ENCODE data around the gene ABCG8.
"Not testable (repeated sequence)": the region's sequence is repeated elsewhere in the genome, so short reads cannot be mapped to it uniquely, and the experiment has no call there.

The ABCG8 gene

GRCh38 chr2:43898134-43898837 lies 59.5 kb downstream of the ABCG8 start:
- Histone ChIP-seq H3K9me3 (ENCODE audit: low read length) (no peaks in the 10 kb centered on the region), H3K9ac (ENCODE audit: low read length) (no peak overlapping the region), H3K27ac (ENCODE audit: low read depth, low read length) (no peak overlapping the region), H3K4me3 (ENCODE audit: low read depth in 1 of 2, low read length in 2 of 2) (no peak overlapping the region), H3K27me3 (ENCODE audit: control insufficient read depth in 1 of 2, insufficient read depth in 2 of 2, low read length in 2 of 2) (no peaks in the 10 kb centered on the region), H3K4me1 (ENCODE audit: insufficient read depth, low read length) (no peaks in the 10 kb centered on the region), H3K36me3 (ENCODE audit: insufficient read depth, low read length) (peaks cover 25% of the 10 kb centered on the region)

GRCh38 chr2:43898838-43899346 lies 60.1 kb downstream of the ABCG8 start:
- Histone ChIP-seq H3K36me3 (ENCODE audit: insufficient read depth, low read length) (peaks cover 20% of the 10 kb centered on the region), H3K27ac (ENCODE audit: low read depth, low read length) (no peak overlapping the region), H3K4me1 (ENCODE audit: insufficient read depth, low read length) (no peaks in the 10 kb centered on the region), H3K4me3 (ENCODE audit: low read depth in 1 of 2, low read length in 2 of 2) (no peak overlapping the region), H3K27me3 (ENCODE audit: control insufficient read depth in 1 of 2, insufficient read depth in 2 of 2, low read length in 2 of 2) (no peaks in the 10 kb centered on the region), H3K9me3 (ENCODE audit: low read length) (no peaks in the 10 kb centered on the region), H3K9ac (ENCODE audit: low read length) (no peak overlapping the region)

GRCh38 chr2:43899589-43899988 lies 60.8 kb downstream of the ABCG8 start:
- no peak overlapping the region for H3K4me3 ChIP-seq (ENCODE audit: low read depth in 1 of 2, low read length in 2 of 2)
- no peaks in the 10 kb centered on the region for H3K4me1 ChIP-seq (ENCODE audit: insufficient read depth, low read length)
- no peak overlapping the region for H3K9ac ChIP-seq (ENCODE audit: low read length)
- no peaks in the 10 kb centered on the region for H3K9me3 ChIP-seq (ENCODE audit: low read length)
- H3K27me3 ChIP-seq (ENCODE audit: control insufficient read depth in 1 of 2, insufficient read depth in 2 of 2, low read length in 2 of 2), result no peaks in the 10 kb centered on the region
- no peak overlapping the region for H3K27ac ChIP-seq (ENCODE audit: low read depth, low read length)
- H3K36me3 ChIP-seq (ENCODE audit: insufficient read depth, low read length), result peaks cover 21% of the 10 kb centered on the region

GRCh38 chr2:43905371-43905803 lies 66.6 kb downstream of the ABCG8 start:
- Histone ChIP-seq H3K9ac (ENCODE audit: low read length) (no peak overlapping the region), H3K27ac (ENCODE audit: low read depth, low read length) (no peak overlapping the region), H3K36me3 (ENCODE audit: insufficient read depth, low read length) (peaks cover 20% of the 10 kb centered on the region), H3K4me3 (ENCODE audit: low read depth in 1 of 2, low read length in 2 of 2) (no peak overlapping the region), H3K27me3 (ENCODE audit: control insufficient read depth in 1 of 2, insufficient read depth in 2 of 2, low read length in 2 of 2) (no peaks in the 10 kb centered on the region), H3K4me1 (ENCODE audit: insufficient read depth, low read length) (no peaks in the 10 kb centered on the region), H3K9me3 (ENCODE audit: low read length) (no peaks in the 10 kb centered on the region)

DNA sequence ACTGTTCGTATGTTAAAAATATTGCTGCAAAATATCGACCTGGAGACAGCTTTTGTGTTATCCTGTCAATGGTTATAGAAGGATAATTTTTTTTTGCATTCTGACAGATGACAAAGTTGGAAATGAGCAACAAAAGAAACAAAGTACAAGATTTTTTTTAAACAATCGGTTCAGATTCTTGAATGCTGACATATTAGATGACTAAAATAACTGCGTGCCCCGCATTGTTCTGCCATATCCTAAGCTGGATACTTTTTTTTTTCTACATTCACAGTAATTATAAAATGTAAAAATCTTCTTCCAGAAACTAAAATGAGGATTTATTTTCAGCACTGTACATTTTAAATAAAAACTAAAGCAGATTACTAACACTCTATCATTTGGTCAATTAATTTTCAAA lies 67.1 kb downstream of the ABCG8 start:
- H3K9ac ChIP-seq (ENCODE audit: low read length), result no peak overlapping the region
- H3K4me3 ChIP-seq (ENCODE audit: low read depth in 1 of 2, low read length in 2 of 2), result no peak overlapping the region
- no peaks in the 10 kb centered on the region for H3K9me3 ChIP-seq (ENCODE audit: low read length)
- no peaks in the 10 kb centered on the region for H3K4me1 ChIP-seq (ENCODE audit: insufficient read depth, low read length)
- no peaks in the 10 kb centered on the region for H3K27me3 ChIP-seq (ENCODE audit: control insufficient read depth in 1 of 2, insufficient read depth in 2 of 2, low read length in 2 of 2)
- H3K36me3 ChIP-seq (ENCODE audit: insufficient read depth, low read length), result peaks cover 20% of the 10 kb centered on the region
- H3K27ac ChIP-seq (ENCODE audit: low read depth, low read length), result no peak overlapping the region

DNA sequence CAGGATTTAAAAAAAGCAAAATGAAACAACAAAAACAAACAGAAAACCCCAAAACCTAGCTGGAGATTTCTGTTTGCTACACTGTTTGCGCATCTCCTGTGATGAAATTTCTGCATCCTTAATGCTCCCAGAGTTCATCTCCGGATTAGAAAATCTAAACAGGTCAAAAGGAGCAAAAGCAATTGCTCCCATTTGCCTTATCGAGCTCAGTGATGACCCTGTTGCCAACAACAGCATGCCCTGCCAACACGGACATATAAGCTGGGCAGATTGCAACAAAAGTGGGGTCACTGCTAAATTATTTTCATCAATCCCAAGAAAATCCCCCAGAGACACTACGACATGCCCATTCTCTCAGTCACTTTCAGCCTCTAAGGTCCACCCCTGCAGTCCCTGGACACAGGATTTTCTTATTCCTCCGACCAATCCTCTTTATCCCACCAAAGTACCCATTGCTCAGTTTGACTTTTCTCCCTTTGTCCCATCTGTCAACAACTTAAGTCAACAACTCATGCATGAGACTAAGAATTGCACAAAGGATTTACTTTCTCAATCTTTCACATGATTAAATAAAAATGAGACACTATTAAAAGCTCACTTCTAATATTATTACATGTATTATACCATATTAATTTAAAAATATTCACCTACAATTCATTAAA lies 67.8 kb downstream of the ABCG8 start:
- Histone ChIP-seq H3K9ac (ENCODE audit: low read length) (no peak overlapping the region), H3K4me3 (ENCODE audit: low read depth in 1 of 2, low read length in 2 of 2) (no peak overlapping the region), H3K27me3 (ENCODE audit: control insufficient read depth in 1 of 2, insufficient read depth in 2 of 2, low read length in 2 of 2) (no peaks in the 10 kb centered on the region), H3K4me1 (ENCODE audit: insufficient read depth, low read length) (no peaks in the 10 kb centered on the region), H3K9me3 (ENCODE audit: low read length) (no peaks in the 10 kb centered on the region), H3K27ac (ENCODE audit: low read depth, low read length) (no peak overlapping the region), H3K36me3 (ENCODE audit: insufficient read depth, low read length) (peaks cover 20% of the 10 kb centered on the region)

DNA sequence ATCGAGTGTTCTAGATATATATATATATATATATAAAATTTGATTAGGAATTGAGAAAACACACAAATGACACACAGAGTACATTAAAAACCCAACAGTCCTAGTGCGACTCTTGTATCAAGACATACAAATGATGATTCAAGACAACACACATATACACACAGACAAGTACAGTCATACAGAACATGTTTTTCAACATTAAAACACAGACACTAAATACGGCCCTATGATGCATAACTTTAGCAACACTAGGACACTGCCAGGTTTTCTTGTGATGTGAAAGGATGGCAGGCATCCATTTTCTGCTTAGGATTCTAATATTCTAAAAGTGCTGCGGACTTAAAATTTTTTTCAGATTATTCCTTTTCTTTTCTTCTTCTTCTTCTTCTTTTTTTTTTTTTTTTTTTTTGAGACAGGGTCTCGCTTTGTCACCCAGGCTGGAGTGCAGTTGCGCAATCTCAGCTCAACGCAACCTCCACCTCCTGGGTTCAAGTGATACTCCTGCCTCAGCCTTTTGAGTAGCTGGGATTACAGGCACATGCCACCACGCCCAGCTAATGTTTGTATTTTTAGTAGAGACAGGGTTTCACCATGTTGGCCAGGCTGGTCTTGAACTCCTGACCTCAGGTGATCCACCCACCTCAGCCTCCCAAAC lies 72.5 kb downstream of the ABCG8 start:
- H3K4me1 ChIP-seq (ENCODE audit: insufficient read depth, low read length); H3K9ac ChIP-seq (ENCODE audit: low read length); H3K27ac ChIP-seq (ENCODE audit: low read depth, low read length); H3K27me3 ChIP-seq (ENCODE audit: control insufficient read depth in 1 of 2, insufficient read depth in 2 of 2, low read length in 2 of 2); H3K4me3 ChIP-seq (ENCODE audit: low read depth in 1 of 2, low read length in 2 of 2); H3K9me3 ChIP-seq (ENCODE audit: low read length): not testable (repeated sequence)
- peaks cover 20% of the 10 kb centered on the region for H3K36me3 ChIP-seq (ENCODE audit: insufficient read depth, low read length)

DNA sequence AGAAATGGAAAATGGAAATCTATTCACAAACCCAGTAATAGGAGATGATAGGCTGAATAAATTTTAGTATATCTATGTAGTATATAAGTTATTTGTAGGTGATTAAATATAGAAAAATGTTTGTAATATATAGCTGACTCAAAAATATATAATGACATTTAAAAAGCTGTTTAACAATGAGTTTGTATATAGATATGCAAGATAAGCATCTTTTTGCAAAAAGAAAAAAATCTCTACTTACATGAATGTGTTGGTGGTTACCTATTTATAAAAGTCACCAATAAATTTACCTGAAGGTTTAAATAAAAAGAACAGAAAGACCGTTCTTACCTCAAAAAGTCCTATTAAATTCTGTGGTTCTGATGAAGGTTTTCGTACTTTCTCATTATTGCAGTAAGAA lies 85.7 kb downstream of the ABCG8 start:
- H3K36me3 ChIP-seq (ENCODE audit: insufficient read depth, low read length), result peaks cover 19% of the 10 kb centered on the region
- H3K9me3 ChIP-seq (ENCODE audit: low read length), result no peaks in the 10 kb centered on the region
- no peak overlapping the region for H3K9ac ChIP-seq (ENCODE audit: low read length)
- H3K4me3 ChIP-seq (ENCODE audit: low read depth in 1 of 2, low read length in 2 of 2), result no peak overlapping the region
- no peaks in the 10 kb centered on the region for H3K4me1 ChIP-seq (ENCODE audit: insufficient read depth, low read length)
- no peaks in the 10 kb centered on the region for H3K27me3 ChIP-seq (ENCODE audit: control insufficient read depth in 1 of 2, insufficient read depth in 2 of 2, low read length in 2 of 2)
- no peak overlapping the region for H3K27ac ChIP-seq (ENCODE audit: low read depth, low read length)

- H3K27me3 ChIP-seq (ENCODE audit: control insufficient read depth in 1 of 2, insufficient read depth in 2 of 2, low read length in 2 of 2), result no peaks in the 10 kb centered on the region
- no peak overlapping the region for H3K27ac ChIP-seq (ENCODE audit: low read depth, low read length)
- H3K9ac ChIP-seq (ENCODE audit: low read length), result no peak overlapping the region
- no peak overlapping the region for H3K4me3 ChIP-seq (ENCODE audit: low read depth in 1 of 2, low read length in 2 of 2)
- peaks cover 19% of the 10 kb centered on the region for H3K36me3 ChIP-seq (ENCODE audit: insufficient read depth, low read length)
- no peaks in the 10 kb centered on the region for H3K9me3 ChIP-seq (ENCODE audit: low read length)
- H3K4me1 ChIP-seq (ENCODE audit: insufficient read depth, low read length), result no peaks in the 10 kb centered on the region
These were observed 86.7 kb downstream of the ABCG8 start for GRCh38 chr2:43925431-43925830.

DNA sequence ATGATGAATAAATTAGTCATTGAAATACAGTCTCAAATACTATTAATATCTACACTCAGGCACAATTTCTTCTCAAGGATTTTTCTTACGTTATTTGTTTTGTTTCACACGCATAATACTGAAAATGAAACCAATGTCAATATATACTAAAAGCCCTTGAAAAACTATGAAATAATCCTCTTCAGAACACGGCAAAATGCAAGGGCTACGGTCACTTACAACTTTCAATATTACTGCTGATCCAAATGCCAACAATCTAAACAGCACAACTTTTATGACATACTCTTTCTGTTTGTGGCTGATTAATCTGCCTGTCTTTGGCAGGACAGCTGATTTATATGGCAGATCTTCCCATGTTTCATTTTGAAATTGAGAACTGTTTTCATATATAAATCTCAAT lies 88.7 kb downstream of the ABCG8 start:
- H3K9me3 ChIP-seq (ENCODE audit: low read length), result no peaks in the 10 kb centered on the region
- no peak overlapping the region for H3K9ac ChIP-seq (ENCODE audit: low read length)
- H3K4me1 ChIP-seq (ENCODE audit: insufficient read depth, low read length), result no peaks in the 10 kb centered on the region
- H3K36me3 ChIP-seq (ENCODE audit: insufficient read depth, low read length), result peaks cover 26% of the 10 kb centered on the region
- no peaks in the 10 kb centered on the region for H3K27me3 ChIP-seq (ENCODE audit: control insufficient read depth in 1 of 2, insufficient read depth in 2 of 2, low read length in 2 of 2)
- no peak overlapping the region for H3K27ac ChIP-seq (ENCODE audit: low read depth, low read length)
- H3K4me3 ChIP-seq (ENCODE audit: low read depth in 1 of 2, low read length in 2 of 2), result no peak overlapping the region

DNA sequence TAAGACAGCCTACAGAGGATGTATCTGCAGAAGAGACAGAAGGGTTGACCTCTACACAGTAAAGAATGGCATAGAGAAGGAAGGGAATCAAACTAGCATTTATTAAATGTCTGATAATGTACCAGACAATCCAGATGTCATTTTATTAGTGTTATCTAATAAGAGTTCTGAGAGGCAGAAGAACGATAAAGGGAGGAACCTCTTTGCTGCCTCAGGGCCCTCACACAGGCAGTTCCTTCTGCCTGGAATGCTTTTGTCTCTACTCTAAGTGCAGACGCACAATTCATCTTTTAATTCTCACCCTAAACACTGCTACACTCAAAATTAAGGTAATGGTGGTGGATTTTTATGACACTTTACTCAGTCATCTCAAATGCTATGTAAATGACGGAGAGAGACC lies 92.5 kb downstream of the ABCG8 start:
- no peaks in the 10 kb centered on the region for H3K4me1 ChIP-seq (ENCODE audit: insufficient read depth, low read length)
- peaks cover 26% of the 10 kb centered on the region for H3K36me3 ChIP-seq (ENCODE audit: insufficient read depth, low read length)
- no peaks in the 10 kb centered on the region for H3K9me3 ChIP-seq (ENCODE audit: low read length)
- no peak overlapping the region for H3K4me3 ChIP-seq (ENCODE audit: low read depth in 1 of 2, low read length in 2 of 2)
- no peak overlapping the region for H3K9ac ChIP-seq (ENCODE audit: low read length)
- H3K27me3 ChIP-seq (ENCODE audit: control insufficient read depth in 1 of 2, insufficient read depth in 2 of 2, low read length in 2 of 2), result no peaks in the 10 kb centered on the region
- no peak overlapping the region for H3K27ac ChIP-seq (ENCODE audit: low read depth, low read length)
